Activated CD8-positive, alpha-beta memory T cell treated with anti-CD3 and anti-CD28 coated beads for 1 hour (primary cell): ENCODE measurements around the gene FABP1.

Experiments
- DNase-seq, 2 donors: peaks; one replicate each; pipeline ENCODE4 v3.0.0-alpha.2; 2020; ENCODE audit warnings: low read depth in 1 of 2; ENCODE audit errors: extremely low read depth in 1 of 2

The FABP1 gene

GRCh38 chr2:88085099-88085498 lies 42.8 kb downstream of the FABP1 start:
- no peak for DNase-seq

GRCh38 chr2:88082781-88083180 lies 45.1 kb downstream of the FABP1 start:
- DNase-seq, result no peak

- no peak for DNase-seq
Observed at GRCh38 chr2:88081924-88082608, 45.8 kb downstream of the FABP1 start.

GRCh38 chr2:88080545-88080944 lies 47.3 kb downstream of the FABP1 start:
- no peak for DNase-seq

GRCh38 chr2:88078643-88079172 lies 49.2 kb downstream of the FABP1 start:
- DNase-seq, result no peak

- DNase-seq, result no peak
Observed at GRCh38 chr2:88077080-88077479, 50.8 kb downstream of the FABP1 start.

- no peak for DNase-seq
Observed at GRCh38 chr2:88074854-88075292, 53.0 kb downstream of the FABP1 start.

- no peak for DNase-seq
Observed at GRCh38 chr2:88074150-88074549, 53.7 kb downstream of the FABP1 start.
